Naive thymus-derived CD4-positive, alpha-beta T cell (primary cell): ENCODE data around the gene CCDC77. TPM values are rescaled to one million over a fixed set of nuclear protein-coding genes. Genes with fewer than 3 reads are reported as not detected.
A peak's percentile ranks its signal among the peaks of the same experiment; 100 is the strongest.

Experiments
- ATAC-seq: fragments of 150-1000 bp; cut with Tn5 transposase; 2 replicates; pipeline ENCODE4 v1.10.0; 2021; ENCODE audit warnings: mild to moderate bottlenecking, moderate library complexity
- CTCF ChIA-PET: fragments of 350-600 bp; sonication (Branson Sonifier 250); formaldehyde crosslinking; loops from one replicate; lab custom pipeline; 2021; ENCODE audit warnings: antibody characterized with exemption; lab: Charles Lee
- POLR2A ChIA-PET: fragments of 350-600 bp; sonication (Branson Sonifier 250); formaldehyde crosslinking; loops from one replicate; lab custom pipeline; 2021; ENCODE audit warnings: antibody characterized with exemption, inconsistent platforms; lab: Charles Lee
- DNase-seq, 9 donors: peaks; one replicate each; pipeline versions ENCODE4 v3.0.0 to v3.0.0-alpha.2; 2020 to 2022; ENCODE audit warnings: mixed read lengths in 1 of 9
- H3K27ac ChIP-seq: one replicate; pipeline ENCODE4 v1.7.0; 2013; ENCODE audit warnings: mild to moderate bottlenecking, low read depth, low read length, moderate library complexity
- H3K27me3 ChIP-seq, 2 donors: one replicate each; pipeline ENCODE4 v1.7.0; 2013; ENCODE audit warnings: low read length in 2 of 2, mild to moderate bottlenecking in 2 of 2, moderate library complexity in 2 of 2; ENCODE audit not compliant: control insufficient read depth in 2 of 2, insufficient read depth in 2 of 2
- H3K36me3 ChIP-seq, 3 experiments: 1 replicate in 2 of 3; 2 replicates in 1 of 3; pipeline ENCODE4 v1.7.0; 2013; ENCODE audit warnings: low read length in 3 of 3, mild to moderate bottlenecking in 3 of 3, moderate library complexity in 1 of 3; ENCODE audit not compliant: insufficient read depth in 3 of 3, control insufficient read depth in 2 of 3
- H3K4me1 ChIP-seq, 2 donors: one replicate each; pipeline ENCODE4 v1.7.0; 2013; ENCODE audit warnings: low read length in 2 of 2, mild to moderate bottlenecking in 2 of 2, moderate library complexity in 1 of 2; ENCODE audit not compliant: control insufficient read depth in 2 of 2, insufficient read depth in 2 of 2
- H3K4me3 ChIP-seq: 2 replicates; pipeline ENCODE4 v1.7.0; 2013; ENCODE audit warnings: mild to moderate bottlenecking, low read length
- H3K9me3 ChIP-seq, 3 experiments: 1 replicate in 2 of 3; 2 replicates in 1 of 3; pipeline ENCODE4 v1.7.0; 2013; ENCODE audit warnings: low read length in 3 of 3; ENCODE audit not compliant: control insufficient read depth in 2 of 3
- H3K27ac Mint-ChIP-seq, 9 donors: one replicate each; pipeline ENCODE4 v1.8.0; 2020 to 2022; ENCODE audit warnings: mixed read lengths in 9 of 9, mild to moderate bottlenecking in 8 of 9, moderate library complexity in 5 of 9, inconsistent platforms in 2 of 9
- H3K27me3 Mint-ChIP-seq, 5 donors: one replicate each; pipeline ENCODE4 v1.8.0; 2021 to 2022; ENCODE audit warnings: mixed read lengths in 5 of 5, mild to moderate bottlenecking in 1 of 5
- H3K36me3 Mint-ChIP-seq, 5 donors: one replicate each; pipeline ENCODE4 v1.8.0; 2020 to 2022; ENCODE audit warnings: mixed read lengths in 5 of 5, mild to moderate bottlenecking in 3 of 5, inconsistent platforms in 1 of 5
- H3K4me1 Mint-ChIP-seq, 7 donors: one replicate each; pipeline ENCODE4 v1.8.0; 2020 to 2022; ENCODE audit warnings: mixed read lengths in 7 of 7, mild to moderate bottlenecking in 3 of 7, inconsistent platforms in 1 of 7
- H3K4me3 Mint-ChIP-seq, 10 donors: one replicate each; pipeline ENCODE4 v1.8.0; 2020 to 2022; ENCODE audit warnings: mild to moderate bottlenecking in 10 of 10, mixed read lengths in 10 of 10, moderate library complexity in 6 of 10, inconsistent platforms in 2 of 10
- H3K9me3 Mint-ChIP-seq, 11 donors: one replicate each; pipeline ENCODE4 v1.8.0; 2020 to 2022; ENCODE audit warnings: mixed read lengths in 11 of 11, mild to moderate bottlenecking in 4 of 11, inconsistent platforms in 1 of 11, moderate library complexity in 1 of 11
- intact Hi-C, 2 donors: fragments of 100-400 bp; cut with micrococcal nuclease; formaldehyde crosslinking; loops; one replicate each; pipeline ENCODE4 v1.15.1; 2023
- polyA plus RNA-seq, 2 donors: library from polyadenylated mRNA; unstranded; fragments of 300-500 nt; fragmentation: Illumina TruSeq; gene quantifications; one replicate each; pipeline ENCODE4 v1.2.3, GENCODE V29; 2021
- total RNA-seq, 6 experiments: library from RNA in 5 of 6; stranded (reverse) in 5 of 6; gene quantifications; 1 replicate in 5 of 6; 2 replicates in 1 of 6; pipeline ENCODE4 v1.2.3 and lab custom pipeline; 2021 to 2026

The CCDC77 gene
- total RNA-seq: 10 to 100 TPM in 4 of 5 experiments, 1 to 10 TPM in 1; 9.7 to 15.6 (median 12.7) TPM
- 1 to 10 TPM; 4.6 to 7.0 TPM for polyA plus RNA-seq
- 11.4 reads per million, percentile 38 among the genes with 10 or more reads in this experiment for total RNA-seq (lab: John Stamatoyannopoulos, UW)

DNA sequence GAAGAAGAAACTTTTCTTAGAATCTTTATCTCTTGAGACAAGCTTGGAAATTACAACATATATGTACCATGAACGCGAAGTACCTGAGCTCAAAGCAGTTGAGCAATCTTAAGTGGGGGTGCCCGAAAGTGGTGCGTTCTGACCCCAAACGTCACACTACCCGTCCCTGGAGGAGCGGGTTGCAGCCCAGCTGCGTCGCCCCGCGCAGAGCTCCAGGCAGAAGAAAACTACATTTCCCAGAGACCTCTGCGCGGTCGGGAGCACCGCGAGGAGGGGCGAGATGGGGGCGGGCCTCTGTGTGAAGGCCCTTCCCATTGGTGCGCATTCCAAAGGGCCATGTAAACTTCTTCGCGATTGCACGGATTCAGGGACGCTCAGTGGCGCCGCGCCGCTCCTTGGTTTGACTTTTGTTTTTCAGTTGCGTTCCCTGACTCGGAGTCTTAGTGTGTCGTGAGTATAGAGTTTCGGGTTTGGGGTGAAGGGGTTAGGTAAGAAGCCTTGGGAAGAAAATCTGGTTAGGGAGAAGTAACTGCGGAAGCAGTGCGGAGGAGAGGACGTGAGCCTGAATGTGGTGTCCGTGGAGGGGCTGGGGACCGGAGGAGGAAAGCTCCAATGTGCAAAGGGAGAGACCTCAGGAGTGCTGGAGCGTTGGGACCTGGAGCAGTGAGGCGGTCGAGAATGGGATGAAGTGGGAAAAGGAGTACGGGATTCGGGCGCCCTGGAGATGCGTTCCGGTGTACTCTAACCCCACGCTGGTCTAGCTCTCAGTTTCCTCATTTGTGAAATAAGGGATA is at the start of gene CCDC77:
TSS of gene CCDC77 (plus strand) at position 410 of the 794 bp plus-strand sequence. CDS start 7,740 bp downstream, outside the sequence.
- Mint-ChIP-seq H3K9me3 (no peaks in the 10 kb centered on the region), H3K36me3 (peaks cover 0 to 17% (median 4%) of the 10 kb centered on the region in 5 donors), H3K27ac (peak within 1 kb of the TSS in 1 of 9 donors; percentile 62), H3K27me3 (no peaks in the 10 kb centered on the region), H3K4me1 (peaks cover 0 to 9% (median 5%) of the 10 kb centered on the region in 7 donors), H3K4me3 (no peak within 1 kb of the TSS)
- DNase-seq (peak; percentile 91 to 97 (median 95)), ATAC-seq (peak; percentile 100)
- peak within 1 kb of the TSS; percentile 94 for H3K4me3 ChIP-seq
- H3K36me3 ChIP-seq: no peaks in the 10 kb centered on the region
- ChIA-PET POLR2A (interaction anchor here (0.7 to 5.2 kb wide), 3 partner anchors 11 to 162 kb away, joined by 3 to 89 read pairs (median 3); partner anchors contain the start of gene KDM5A), CTCF (interaction anchor here (1.1 to 2.3 kb wide), 5 partner anchors 9 to 146 kb away, joined by 3 to 8 read pairs (median 5); partner anchors contain the start of gene KDM5A)
- H3K27ac ChIP-seq: peak within 1 kb of the TSS; percentile 71
- intact Hi-C loops: loop anchor here (1.0 to 10.0 kb wide), 9 partner anchors 12 to 1603 kb away; partner anchors contain the start of genes DCP1B (in 2 of the 2), KDM5A (in 2 of the 2), RAD52 (in 2 of the 2) and ADIPOR2 (in 1 of the 2)
- H3K27me3 ChIP-seq: no peaks in the 10 kb centered on the region
- no peaks in the 10 kb centered on the region for H3K9me3 ChIP-seq
- H3K4me1 ChIP-seq: peaks cover 4 to 13% of the 10 kb centered on the region in 2 donors

DNA sequence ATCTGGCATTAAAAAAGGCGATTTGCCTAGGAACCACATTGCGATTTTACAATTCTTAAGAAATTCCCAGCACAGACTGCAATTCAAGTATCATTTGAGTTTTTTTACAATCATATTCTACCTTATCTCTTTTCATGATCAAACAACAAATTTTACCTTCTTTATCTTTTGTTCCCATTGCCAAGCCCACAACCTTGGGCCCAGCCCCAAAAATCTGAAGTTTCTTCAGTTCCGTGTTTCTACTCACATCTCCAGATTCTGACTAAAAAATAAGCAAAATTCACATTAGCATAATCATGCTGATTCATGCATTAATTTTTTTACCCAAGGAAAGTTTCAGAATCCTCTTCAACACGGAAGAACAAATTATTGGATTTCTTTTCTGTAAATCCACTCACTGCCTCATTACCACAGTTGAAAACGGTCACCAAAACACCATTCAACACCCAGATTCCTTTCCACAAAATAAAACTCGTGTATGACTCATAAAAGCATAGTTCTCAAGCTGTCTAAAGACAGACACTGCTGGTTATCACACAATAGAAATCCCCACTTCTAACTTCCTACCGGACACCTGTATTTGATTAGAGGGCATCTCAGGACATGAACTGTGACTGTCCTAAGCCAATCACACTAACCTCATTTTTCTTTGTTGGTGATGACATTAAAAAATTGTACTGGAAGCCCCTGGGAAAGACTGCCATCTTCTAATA is 45.0 kb upstream of the CCDC77 start:
- H3K4me1 Mint-ChIP-seq: peaks cover 8 to 30% (median 18%) of the 10 kb centered on the region in 7 donors
- no peak overlapping the region for H3K4me3 Mint-ChIP-seq
- intact Hi-C loops: no loop called here
- Histone ChIP-seq H3K36me3 (peaks cover 26 to 85% (median 31%) of the 10 kb centered on the region in 3 experiments), H3K27me3 (no peaks in the 10 kb centered on the region), H3K4me3 (no peak overlapping the region), H3K4me1 (no peaks in the 10 kb centered on the region), H3K27ac (no peak overlapping the region), H3K9me3 (no peaks in the 10 kb centered on the region)
- H3K9me3 Mint-ChIP-seq: peaks cover 0 to 11% (median 0%) of the 10 kb centered on the region in 11 donors
- ATAC-seq (no peak), DNase-seq (no peak)
- peak overlapping the region in 2 of 9 donors; percentile 17 to 38 for H3K27ac Mint-ChIP-seq
- CTCF ChIA-PET: no interaction called here
- H3K27me3 Mint-ChIP-seq: no peaks in the 10 kb centered on the region
- POLR2A ChIA-PET: no interaction called here
- peaks cover 21 to 66% (median 58%) of the 10 kb centered on the region in 5 donors for H3K36me3 Mint-ChIP-seq

DNA sequence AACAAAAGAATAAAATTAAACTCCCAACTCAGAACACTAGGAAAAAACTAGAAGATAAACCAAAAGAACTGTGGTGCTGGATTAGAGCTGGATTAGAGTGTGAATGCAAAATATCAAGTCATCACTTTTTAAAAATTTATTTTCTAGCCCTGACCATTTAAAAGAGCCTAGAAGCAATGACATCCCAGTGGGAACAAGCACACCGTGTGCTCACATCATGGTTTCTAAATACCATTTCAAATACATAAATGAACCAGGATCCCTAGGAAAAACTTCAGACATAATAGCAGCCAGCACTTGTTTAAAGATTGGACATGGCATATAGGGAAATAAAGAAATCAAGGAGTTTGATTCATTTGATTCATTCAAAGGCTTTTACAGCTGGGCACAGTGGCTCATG is 42.4 kb upstream of the CCDC77 start:
- Mint-ChIP-seq H3K27me3 (no peaks in the 10 kb centered on the region), H3K9me3 (peaks cover 0 to 11% (median 0%) of the 10 kb centered on the region in 11 donors), H3K4me3 (no peak overlapping the region), H3K4me1 (peaks cover 8 to 32% (median 25%) of the 10 kb centered on the region in 7 donors), H3K27ac (no peak overlapping the region), H3K36me3 (peaks cover 33 to 77% (median 66%) of the 10 kb centered on the region in 5 donors)
- intact Hi-C loops: no loop called here
- ChIA-PET CTCF (interaction anchor here (0.6 kb wide), 1 partner anchor 1581 kb away, joined by 3 read pairs; no protein-coding TSS in a partner anchor), POLR2A (no interaction called here)
- peaks cover 21 to 85% (median 38%) of the 10 kb centered on the region in 3 experiments for H3K36me3 ChIP-seq
- H3K4me3 ChIP-seq: no peak overlapping the region
- ATAC-seq (no peak), DNase-seq (no peak)
- H3K4me1 ChIP-seq: no peaks in the 10 kb centered on the region
- H3K9me3 ChIP-seq: no peaks in the 10 kb centered on the region
- no peak overlapping the region for H3K27ac ChIP-seq
- no peaks in the 10 kb centered on the region for H3K27me3 ChIP-seq

DNA sequence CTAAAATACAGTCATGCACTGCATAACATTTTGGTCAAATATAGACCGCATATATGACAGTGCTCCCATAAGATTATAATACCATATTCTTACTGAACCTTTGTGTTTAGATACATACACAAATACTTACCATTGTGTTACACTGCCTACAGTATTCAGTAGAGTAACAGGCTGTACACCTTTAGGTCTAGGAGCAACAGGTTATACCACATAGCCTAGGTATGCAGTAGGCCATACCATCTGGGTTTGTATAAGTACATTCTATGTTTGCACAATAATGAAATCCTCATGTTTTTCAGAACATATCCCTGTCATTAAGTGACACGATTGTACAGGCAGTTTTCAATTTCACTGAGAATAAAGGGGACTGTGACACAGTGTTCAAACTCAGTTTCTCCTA is 34.6 kb upstream of the CCDC77 start:
- peaks cover 9 to 79% (median 30%) of the 10 kb centered on the region in 3 experiments for H3K36me3 ChIP-seq
- ATAC-seq (no peak), DNase-seq (no peak)
- no peak overlapping the region for H3K27ac ChIP-seq
- peaks cover 5 to 24% (median 15%) of the 10 kb centered on the region in 7 donors for H3K4me1 Mint-ChIP-seq
- POLR2A ChIA-PET: no interaction called here
- peaks cover 16 to 92% (median 75%) of the 10 kb centered on the region in 5 donors for H3K36me3 Mint-ChIP-seq
- peaks cover 0 to 10% (median 0%) of the 10 kb centered on the region in 3 experiments for H3K9me3 ChIP-seq
- intact Hi-C loops: no loop called here
- peaks cover 0 to 12% (median 3%) of the 10 kb centered on the region in 11 donors for H3K9me3 Mint-ChIP-seq
- no peaks in the 10 kb centered on the region for H3K27me3 Mint-ChIP-seq
- H3K27me3 ChIP-seq: no peaks in the 10 kb centered on the region
- H3K4me3 Mint-ChIP-seq: no peak overlapping the region
- H3K27ac Mint-ChIP-seq: no peak overlapping the region
- no peaks in the 10 kb centered on the region for H3K4me1 ChIP-seq
- CTCF ChIA-PET: no interaction called here
- H3K4me3 ChIP-seq: no peak overlapping the region

DNA sequence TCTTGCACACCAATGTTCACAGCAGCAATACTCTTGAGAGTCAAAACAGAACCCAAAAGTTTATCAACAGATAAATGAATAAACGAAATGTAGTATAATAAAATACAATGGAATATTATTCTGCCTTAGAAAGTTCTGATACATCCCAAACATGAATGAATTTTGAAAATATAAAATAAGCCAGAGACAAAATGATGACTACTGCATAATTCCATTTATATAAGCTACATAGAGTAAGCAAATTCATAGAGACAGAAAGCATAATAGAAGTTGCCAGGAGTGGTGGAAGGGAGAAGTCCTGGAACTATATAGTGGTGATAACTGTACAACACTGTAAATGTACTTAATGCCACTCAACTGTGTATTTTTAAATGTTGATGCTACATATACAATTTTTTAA is 33.5 kb upstream of the CCDC77 start:
- DNase-seq (no peak), ATAC-seq (no peak)
- peaks cover 0 to 10% (median 0%) of the 10 kb centered on the region in 3 experiments for H3K9me3 ChIP-seq
- no peaks in the 10 kb centered on the region for H3K27me3 ChIP-seq
- H3K4me1 Mint-ChIP-seq: peaks cover 2 to 17% (median 11%) of the 10 kb centered on the region in 7 donors
- POLR2A ChIA-PET: no interaction called here
- CTCF ChIA-PET: no interaction called here
- H3K4me3 ChIP-seq: no peak overlapping the region
- no peak overlapping the region for H3K27ac ChIP-seq
- no peaks in the 10 kb centered on the region for H3K27me3 Mint-ChIP-seq
- H3K36me3 ChIP-seq: peaks cover 9 to 67% (median 19%) of the 10 kb centered on the region in 3 experiments
- H3K36me3 Mint-ChIP-seq: peaks cover 12 to 90% (median 73%) of the 10 kb centered on the region in 5 donors
- intact Hi-C loops: no loop called here
- no peaks in the 10 kb centered on the region for H3K4me1 ChIP-seq
- no peak overlapping the region for H3K27ac Mint-ChIP-seq
- H3K9me3 Mint-ChIP-seq: peaks cover 0 to 16% (median 3%) of the 10 kb centered on the region in 11 donors
- no peak overlapping the region for H3K4me3 Mint-ChIP-seq
